HG02885 (cell line): ENCODE results near the gene OXCT2.
"Not testable (repeated sequence)": the region's sequence is repeated elsewhere in the genome, so short reads cannot be mapped to it uniquely, and the experiment has no call there.

ENCODE experiments used
- ATAC-seq: cut with Tn5 transposase; IDR thresholded peaks from one replicate; pipeline ENCODE4 v1.9.1; 2021; ENCODE audit warnings: mild to moderate bottlenecking; ENCODE audit not compliant: unreplicated experiment, poor library complexity

The OXCT2 gene

DNA sequence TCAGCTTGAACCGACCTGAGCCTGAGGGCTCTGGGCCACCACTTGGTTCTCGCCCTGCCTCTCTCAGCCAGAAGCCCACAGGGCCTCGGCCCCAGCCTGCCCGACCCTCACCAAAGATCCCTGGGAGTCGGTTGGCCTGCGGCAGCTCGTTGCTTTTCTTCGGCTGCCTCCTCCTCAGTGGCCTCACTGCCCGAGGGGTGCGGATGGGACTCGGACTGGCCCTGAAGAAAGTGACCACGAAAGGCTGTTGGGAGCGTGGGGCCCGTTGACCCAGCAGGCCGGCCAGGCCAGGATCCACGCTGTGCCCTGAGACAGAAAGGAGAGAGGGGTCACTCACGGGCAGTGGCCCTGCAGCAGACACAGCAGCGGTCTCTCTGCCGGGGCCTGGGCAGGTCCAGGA lies 6.6 kb downstream of the OXCT2 start:
- ATAC-seq: not testable (repeated sequence)

DNA sequence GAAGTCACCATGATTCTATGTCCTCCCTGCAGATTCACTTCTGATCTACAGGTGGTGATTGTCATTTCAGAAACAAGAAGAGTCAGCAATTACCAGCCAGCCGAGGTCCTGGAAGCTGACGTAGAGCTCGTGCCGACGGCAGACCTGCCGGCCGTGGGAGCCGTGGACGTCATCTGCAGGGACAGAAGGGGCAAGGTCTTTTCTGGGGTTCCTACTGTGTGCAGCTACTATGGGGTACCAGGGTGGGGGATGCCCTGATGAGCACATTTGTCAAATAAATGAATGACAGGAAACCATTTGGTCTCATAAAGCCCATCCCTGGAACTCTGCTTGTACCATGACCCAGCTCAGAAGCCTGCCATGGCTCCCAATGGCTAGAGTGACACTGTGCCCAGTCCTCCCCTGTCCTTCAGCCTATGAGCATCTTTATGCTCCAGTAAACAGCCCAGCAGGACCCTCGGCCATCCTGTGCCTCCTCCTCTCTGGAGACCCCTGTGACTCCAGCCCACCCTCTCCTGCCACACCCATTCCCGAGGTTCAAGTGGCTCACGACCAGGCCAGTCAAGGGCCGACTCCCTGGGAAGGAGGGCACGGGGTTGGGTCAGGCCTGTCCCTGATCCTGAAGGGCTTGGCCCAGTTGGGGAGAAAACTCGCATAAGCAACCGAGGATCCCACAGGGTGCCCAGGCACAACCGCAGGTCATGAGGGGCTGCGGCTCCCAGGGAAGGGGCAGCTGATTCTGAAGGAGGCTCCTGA lies 7.4 kb downstream of the OXCT2 start:
- ATAC-seq: not testable (repeated sequence)

DNA sequence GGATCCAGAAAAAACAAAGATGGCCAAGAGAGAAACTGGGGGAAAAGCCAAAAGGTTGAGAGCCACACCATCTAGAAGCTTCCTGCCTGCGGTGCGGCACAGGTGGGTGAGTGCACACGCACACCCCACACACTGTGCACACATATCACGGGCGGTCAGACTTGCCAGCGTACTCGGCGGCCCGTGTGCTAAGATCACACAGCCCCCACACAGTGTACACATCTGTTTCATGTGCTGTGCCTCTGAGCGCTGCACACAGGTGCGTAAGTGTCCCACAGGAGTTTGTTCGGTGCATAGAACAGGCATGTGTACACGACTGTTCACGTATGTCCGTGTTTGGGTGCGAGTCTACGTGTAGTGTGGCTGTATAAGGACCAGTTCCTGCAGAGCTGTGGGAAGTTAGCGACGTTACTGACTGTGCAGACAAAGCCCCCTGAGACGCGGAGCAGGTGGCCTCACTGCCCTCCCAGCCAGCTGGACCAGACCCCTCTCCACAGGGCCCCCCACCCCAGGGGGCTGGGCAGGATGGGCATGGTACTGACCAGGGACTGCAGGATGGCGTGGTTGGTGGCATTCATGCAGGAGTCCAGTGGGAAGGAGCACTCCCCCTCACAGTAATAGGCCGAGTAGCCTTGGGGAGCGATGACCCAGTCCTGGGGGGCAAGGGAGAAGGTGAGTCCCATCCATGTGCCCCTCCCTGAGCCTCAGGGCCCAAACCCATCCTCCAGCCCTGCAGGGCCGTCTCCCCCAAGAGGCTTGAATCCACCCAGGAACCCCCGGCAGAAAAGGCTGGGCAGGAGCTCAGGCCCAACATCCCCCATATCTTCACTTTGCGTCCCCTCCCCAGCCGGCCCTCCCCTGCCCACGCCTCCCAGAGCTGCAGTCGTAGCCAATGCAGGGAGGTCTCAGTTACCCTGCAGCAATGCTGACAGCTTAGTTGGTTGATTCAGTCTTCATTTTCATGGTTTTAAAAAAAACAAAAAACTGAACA lies 8.3 kb downstream of the OXCT2 start:
- no peak for ATAC-seq

DNA sequence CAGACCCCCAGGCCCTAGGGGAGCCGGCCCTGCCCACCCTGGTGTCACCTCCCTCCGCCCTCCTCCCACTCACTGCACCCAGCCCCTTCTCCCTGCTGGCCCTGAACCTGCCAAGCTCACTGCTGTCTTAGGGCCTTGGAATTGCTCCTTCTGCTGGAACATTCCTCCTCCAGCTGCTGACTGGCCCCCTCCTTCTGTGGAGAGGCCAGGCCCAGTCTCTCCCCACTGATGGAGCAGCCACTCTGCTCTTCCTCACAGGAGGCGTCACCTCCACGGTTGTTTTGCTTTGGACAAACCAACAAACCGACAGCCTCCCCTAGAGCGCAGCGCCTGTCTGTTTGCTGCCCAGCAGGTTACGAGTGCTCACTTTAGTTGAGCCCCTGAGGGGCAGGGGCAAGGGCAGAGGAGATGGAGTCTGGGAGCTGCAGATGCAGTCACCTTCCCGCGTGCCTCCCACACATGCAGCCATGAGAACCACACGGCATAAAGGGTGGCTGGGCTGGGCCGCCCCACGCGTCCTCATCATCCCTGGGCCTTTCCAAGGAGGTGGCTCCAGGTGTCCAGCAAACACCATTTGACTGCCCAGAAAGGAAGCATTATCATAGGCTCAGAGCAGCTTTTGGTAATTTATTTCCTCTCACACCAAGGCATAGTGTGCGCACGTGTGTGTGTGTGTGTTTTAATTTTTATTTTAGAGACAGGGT lies 9.4 kb downstream of the OXCT2 start:
- no peak for ATAC-seq

DNA sequence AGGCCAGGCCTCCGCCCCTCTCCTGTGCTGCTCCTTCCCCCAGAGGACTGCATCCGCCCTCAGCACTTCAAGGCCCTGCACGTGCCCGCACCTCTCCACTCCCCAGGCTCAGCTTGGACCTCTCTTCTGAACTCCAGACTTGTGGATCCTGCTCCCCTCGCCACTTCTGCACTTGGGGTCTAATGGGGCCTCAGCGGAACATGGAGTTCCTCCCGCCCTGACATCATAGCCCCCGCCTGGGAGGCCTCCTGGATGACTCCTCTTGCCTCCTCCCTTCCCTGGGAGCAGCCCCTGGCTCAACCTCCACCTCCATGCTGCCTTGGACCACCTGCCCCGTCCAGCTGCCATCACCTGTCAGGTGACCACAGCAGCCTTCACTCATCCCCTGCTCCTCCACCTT lies 10.1 kb downstream of the OXCT2 start:
- no peak for ATAC-seq

DNA sequence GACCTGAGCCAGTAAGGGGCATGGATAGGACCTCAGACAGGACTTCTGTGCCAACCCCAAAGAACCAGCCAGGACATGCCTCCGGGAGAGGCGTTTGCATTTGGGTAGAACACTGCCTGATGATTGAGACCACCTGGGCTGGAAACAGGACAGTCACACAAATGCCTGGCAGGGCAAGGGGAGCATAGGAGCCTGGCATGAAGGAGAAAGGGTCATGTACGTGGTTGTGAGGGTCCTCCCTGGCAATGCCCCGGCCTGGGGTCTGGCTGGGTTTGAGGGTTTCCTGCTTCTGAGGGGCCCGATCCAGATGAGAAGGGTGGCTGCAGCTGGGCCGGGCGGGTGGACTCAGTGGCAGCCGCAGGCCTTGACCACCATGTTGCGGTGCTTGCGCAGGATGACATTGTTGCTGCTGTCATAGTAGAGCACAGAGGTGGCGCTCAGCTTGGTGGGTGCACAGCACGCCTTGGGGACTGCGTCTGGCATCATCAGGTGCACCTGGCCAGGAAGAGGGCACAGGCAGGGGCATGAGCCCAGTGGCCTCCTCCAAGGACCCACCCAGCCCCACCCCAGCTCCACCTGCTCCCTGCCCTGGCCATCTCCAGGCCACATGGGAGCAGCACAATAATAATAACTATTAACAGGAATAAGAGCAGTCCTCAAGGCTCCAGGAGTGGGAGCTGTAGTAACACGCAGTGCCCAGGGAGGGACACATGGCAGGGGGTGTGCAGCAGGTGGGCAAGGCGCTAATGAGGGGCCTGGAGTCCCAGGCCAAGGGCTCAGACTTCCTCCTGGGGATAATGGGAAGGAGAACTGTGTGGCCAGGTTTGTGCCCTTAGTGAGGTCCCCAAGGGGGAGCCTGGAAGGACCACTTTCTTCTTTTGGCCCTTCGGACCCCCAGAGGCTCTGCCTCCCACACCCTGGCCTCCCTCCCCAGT lies 10.8 kb downstream of the OXCT2 start:
- ATAC-seq: no peak

DNA sequence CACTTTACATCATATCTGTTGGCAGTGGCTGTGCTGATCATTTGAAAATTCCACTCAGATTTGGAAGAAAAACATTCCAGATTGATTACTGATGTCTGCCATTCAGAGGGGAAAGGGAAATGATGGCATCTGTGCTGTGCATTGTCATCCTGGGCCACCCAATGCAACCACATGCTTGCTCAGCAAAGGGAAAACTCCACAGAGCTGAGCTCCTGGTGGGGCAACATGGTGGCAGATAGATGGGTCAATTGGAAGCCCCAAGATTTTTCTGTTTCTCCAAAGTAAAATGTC lies 11.8 kb downstream of the OXCT2 start:
- ATAC-seq: no peak

DNA sequence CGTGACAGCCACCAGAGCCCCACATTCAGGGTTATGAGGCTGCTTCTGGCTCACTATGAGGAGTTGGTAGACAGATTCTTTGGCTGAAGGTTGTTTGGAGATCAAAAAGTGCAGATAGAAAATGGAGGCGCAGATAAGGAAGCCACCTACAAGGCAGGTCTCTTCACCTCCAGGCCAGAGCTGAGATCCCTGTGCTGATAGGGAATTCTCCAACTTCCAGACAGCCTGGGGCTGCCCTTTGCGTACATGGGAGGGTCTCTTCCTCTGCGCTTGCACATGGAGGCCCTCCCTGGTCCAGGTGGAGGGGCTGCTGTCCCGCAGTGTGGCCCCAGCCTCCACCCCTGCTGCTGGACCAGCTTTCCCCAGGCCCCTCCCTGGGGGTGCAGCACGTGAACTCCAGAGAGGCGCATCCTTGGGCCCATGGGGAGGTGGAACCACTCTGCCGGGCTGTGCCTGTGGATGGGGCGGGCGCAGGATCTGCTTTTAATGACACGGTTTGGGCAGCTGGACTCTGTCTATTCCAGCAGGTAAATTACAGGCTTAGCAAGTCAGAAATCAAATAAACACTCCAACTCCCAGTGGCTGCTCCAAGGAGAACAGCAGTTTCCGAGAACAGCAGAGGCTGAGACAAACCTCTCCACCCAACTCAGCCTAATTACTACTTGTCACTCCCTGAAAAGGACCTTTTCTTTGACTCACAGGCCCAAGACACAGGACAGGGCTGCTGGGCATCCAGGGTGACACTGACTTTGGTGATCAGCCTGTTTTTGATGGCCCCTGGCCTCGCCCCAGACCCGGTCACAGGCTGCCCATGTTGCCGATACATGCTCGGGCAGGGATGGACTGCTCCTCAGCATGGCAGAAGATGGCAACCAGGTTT lies 12.4 kb downstream of the OXCT2 start:
- no peak for ATAC-seq

DNA sequence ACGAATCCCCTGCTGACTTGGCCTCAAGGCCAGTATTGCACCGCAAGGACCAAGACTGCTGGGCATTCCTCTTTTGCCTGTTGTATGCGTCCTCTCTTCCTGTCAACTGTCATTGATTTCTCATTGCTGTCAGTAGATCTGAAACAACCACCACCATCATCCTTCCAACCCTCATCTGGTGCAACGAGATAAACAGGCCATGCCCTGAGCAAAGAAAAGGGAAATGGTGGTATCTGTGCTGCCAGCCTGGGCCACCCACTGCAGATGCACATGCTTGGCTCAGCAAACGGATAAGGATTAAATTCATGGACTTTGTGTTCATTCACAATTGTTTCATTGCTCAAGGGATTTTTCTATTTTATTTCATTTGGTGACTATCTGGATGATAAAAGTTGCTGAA lies 13.6 kb downstream of the OXCT2 start:
- no peak for ATAC-seq

DNA sequence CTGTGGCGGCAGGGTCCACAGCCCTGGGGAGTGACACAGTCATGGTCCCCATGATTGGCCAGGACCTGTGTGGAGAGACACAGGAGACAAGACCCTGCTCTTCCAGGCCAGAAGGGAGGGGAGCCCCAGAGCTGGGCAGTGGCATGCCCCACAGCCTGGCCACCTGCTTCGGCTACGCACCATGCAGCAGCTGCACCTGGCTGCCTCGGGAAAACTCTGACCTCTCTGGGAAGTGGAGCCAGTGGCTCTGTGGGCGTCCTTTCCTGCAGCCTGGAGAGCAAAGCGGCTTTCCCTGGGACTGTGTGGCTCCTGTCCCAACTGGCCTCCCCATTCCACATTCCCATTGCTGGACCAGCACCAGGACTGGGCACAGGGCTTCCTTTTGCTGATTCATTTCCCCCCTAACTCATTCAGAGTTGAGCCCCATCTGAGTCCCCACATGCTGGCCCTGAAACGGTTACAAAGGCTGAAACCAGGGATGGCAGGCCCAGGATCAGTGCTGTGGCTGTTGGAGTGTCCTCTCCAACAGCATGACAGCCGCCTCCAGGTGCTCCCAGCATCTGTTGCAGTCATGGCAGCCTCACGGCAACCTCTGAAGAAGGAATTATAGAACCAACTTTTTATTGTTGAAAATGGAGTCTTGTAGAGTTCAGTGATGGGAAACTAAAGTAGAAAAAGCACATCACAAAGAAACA lies 15.0 kb downstream of the OXCT2 start:
- no peak for ATAC-seq

DNA sequence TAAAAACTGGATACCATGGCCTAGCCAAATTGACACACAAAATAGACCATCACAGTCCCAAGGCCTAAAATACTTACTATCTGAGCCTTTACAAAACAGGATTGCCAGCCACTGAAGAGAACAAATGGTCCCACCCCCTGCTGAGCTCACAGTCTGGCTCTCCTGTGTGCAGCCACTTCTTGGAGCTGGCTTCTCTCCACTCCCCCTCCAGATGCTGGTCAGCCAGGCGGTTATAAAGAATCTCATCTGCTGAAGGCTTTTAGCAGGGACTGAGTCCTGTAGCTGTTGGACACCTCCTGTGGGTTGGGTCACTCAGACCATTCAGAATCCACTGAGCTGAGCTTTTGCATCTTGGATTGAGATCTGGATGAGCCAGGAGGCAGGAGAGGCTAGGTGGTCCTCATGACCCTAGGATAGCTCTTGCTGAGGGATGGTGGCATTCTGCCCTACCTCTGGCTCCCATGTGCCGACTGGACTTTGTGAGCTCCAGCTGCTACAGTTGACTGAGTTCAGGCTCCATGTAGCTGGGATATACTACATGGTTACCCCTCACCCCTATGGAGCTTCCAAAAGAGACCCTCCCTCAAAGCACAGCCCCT lies 16.1 kb downstream of the OXCT2 start:
- no peak for ATAC-seq

DNA sequence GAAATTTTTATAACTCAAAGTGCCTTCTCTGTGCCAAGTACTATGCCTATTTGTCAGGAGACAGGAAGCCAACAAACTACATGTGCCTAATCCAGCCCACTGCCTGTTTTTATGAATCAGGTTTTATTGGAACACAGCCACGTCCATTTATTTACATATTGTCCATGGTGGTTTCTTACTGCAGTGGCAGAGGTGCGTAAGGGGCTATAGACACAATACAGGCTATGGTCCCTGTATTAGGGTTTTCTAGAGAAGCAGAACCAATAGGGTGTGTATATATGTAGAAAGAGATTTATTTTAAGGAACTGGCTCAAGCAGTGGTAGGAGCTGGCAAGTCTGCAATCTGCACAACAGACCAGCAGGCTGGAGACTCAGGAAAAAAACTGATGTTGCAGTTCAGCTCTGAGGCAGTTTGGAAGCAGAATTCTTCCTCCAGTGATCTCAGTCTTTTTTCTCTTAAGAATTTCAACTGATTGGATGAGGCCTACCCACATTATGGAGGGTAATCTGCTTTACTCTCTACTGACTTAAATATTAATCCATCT lies 17.1 kb downstream of the OXCT2 start:
- ATAC-seq: no peak

DNA sequence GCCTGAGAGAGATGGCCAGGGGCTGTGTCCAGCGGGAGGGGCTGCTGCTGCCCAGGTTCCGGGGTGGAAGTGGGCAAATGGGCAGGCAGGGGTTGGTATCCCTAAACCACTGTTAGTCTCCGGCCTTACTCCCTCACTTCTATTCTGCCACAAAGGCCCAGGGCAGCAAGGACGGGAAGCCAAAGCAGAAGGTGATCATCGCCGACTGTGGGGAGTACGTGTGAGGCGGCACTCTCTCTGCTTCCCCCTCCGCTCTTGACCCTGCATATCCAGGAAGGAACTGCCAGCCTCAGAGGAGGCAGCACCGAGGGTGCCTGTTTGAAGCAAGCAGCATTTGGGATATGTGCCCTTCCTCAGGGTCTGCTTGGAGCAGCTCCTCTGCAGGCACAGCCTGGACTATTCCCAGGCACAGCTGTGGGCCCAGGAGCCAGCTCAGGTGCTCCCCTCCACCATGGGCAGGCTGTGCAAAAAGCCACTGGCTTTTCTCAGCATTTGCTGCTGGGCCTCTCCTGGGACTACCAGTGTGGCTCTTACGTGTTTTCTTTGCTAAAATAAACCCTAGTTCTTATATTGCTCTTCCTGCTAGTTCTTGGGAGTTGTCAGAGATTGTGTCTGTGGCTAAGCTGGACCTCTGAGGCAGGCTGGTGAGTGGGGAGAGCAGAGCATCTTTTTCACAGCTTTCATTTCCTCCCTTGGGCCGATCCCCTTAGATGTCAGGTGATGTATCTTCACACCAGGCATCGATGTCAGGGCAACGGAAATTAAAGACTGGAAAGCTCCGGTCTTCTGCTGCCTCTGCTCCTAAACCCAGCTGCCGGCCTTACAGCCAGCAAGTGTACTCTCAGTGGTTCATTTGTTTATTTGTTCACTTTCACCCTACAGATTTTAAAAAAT lies 17.8 kb downstream of the OXCT2 start:
- no peak for ATAC-seq

DNA sequence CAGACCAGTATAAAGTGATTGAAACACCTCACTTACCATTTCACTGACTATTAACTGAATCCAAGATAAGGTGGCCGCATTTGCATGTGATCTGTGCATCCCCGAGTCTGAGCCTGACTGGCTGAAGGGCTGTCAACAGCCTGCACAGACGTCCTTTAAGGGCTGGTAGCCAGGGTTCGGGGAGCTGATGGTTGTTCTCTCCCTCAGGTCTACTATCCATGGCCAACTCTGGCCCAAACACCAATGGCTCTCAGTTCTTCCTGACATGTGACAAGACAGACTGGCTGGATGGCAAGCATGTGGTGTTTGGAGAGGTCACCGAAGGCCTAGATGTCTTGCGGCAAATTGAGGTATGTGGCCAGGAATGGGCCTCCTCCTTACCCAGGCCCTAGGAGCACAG lies 18.4 kb downstream of the OXCT2 start:
- ATAC-seq: no peak

DNA sequence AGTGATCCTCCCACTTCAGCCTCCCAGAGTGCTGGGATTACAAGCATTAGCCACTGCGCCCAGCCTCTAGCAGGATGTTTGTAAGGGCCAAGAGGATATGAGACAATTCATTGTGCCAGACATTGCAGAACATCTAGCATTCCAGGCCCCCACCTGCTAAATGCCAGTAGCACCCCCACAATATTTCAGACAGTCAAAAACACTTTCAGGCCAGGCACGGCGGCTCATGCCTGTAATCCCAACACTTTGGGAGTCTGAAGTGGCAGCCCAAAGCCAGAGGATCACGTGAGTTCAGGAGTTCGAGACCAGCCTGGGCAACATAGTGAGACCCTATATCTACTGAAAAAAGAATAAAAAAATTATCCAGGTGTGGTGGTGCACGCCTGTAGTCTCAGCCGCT lies 19.6 kb downstream of the OXCT2 start:
- ATAC-seq: no peak

DNA sequence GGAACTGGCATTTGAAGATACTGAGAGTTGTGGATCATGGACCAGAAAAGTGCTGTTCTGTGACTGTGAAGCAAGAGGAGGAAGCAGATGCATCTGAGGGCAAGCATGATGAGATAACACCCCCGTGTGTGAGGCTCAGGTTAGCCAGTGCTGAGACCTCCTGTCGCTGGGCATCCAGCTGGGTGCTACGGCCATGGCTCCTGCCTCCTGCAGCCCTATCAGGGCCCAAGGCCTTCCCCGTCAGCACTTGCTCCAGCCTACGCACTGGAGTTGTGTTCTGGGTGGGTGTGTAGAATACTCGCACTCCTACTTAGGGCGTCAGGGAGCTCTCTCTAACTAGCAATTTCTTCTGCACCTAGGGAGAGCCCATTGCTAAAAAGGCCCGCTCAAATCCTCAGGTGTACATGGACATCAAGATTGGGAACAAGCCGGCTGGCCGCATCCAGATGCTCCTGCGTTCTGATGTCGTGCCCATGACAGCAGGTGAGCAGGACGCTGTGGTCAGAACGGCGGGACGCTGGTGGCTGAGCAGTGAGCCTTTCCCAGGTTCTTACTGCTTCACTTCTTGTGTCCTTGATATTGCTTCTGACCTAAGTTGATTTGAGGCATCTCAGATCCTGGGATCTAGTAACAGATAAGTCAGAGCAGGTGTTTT lies 26.0 kb downstream of the OXCT2 start:
- ATAC-seq: no peak
